ENCODE results near the gene SLC4A5. TPM values are rescaled to one million over a fixed set of nuclear protein-coding genes. Genes with fewer than 3 reads are reported as not detected.

SLC4A5 gene
- total RNA-seq, 2 donors from 2014 or later: 6.2 to 65.9 TPM

DNA sequence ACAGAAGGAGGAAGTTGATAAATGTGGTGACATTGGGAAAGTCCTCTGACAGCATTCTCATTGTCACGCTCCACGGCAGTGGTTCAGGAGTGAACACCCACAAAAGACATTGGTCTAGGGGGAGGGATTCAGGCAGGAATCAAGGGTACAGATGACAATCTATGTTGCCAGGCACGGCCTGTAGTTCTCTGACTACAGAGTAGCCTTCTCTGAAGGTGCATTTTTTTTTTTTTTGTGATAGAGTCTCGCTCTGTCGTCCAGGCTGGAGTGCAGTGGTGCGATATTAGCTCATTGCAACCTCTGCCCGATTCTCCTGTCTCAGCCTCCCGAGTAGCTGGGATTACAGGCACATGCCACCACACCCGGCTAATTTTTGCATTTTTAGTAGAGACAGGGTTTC, 157.2 kb downstream of the SLC4A5 start:
- no peak for DNase-seq (ENCODE audit: low spot score)
- H3K4me3 ChIP-seq: no peak overlapping the region
- TF ChIP-seq, protein P1, sequence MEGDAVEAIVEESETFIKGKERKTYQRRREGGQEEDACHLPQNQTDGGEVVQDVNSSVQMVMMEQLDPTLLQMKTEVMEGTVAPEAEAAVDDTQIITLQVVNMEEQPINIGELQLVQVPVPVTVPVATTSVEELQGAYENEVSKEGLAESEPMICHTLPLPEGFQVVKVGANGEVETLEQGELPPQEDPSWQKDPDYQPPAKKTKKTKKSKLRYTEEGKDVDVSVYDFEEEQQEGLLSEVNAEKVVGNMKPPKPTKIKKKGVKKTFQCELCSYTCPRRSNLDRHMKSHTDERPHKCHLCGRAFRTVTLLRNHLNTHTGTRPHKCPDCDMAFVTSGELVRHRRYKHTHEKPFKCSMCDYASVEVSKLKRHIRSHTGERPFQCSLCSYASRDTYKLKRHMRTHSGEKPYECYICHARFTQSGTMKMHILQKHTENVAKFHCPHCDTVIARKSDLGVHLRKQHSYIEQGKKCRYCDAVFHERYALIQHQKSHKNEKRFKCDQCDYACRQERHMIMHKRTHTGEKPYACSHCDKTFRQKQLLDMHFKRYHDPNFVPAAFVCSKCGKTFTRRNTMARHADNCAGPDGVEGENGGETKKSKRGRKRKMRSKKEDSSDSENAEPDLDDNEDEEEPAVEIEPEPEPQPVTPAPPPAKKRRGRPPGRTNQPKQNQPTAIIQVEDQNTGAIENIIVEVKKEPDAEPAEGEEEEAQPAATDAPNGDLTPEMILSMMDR (IDR thresholded peaks at IDR 0.05): no peak
- TF ChIP-seq POLR2A (IDR thresholded peaks at IDR 0.05) (no peak), POLR2AphosphoS5 (IDR thresholded peaks at IDR 0.05) (no peak)
- H3K9me3 ChIP-seq: no peaks in the 10 kb centered on the region
- intact Hi-C loops (cut with DNase I): no loop called here
- no peaks in the 10 kb centered on the region for H3K27me3 ChIP-seq (replicated peaks; ENCODE audit: insufficient read depth)
- no peak overlapping the region for H3K27ac ChIP-seq
- no peaks in the 10 kb centered on the region for H3K36me3 ChIP-seq
- H3K4me1 ChIP-seq (replicated peaks): no peaks in the 10 kb centered on the region
- 94% methylated on average over 9 of the region's 9 CpGs for WGBS

DNA sequence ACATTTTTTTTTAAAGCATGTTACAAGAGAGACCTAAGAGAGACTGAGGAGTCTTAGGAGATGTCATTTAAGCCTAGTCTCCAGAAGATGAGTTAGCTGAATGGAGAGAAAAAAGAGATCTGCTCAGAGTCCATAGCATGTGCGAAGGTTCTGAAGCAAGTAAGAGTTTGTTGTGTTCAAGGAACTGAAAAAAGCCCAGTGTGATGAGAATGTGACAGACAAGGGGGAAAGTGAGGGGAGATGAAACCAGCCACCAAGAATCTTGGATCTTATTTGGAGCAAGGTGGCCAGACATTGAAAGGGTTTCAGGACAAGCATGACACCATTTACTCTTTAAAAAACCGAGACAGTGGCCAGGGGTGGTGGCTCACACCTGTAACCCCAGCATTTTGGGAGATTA, 159.3 kb downstream of the SLC4A5 start:
- TF ChIP-seq, protein P1 (IDR thresholded peaks at IDR 0.05): no peak
- TF ChIP-seq POLR2A (IDR thresholded peaks at IDR 0.05) (no peak), POLR2AphosphoS5 (IDR thresholded peaks at IDR 0.05) (no peak)
- intact Hi-C loops (cut with DNase I): no loop called here
- Histone ChIP-seq H3K9me3 (no peaks in the 10 kb centered on the region), H3K27me3 (replicated peaks; ENCODE audit: insufficient read depth) (no peaks in the 10 kb centered on the region), H3K4me3 (no peak overlapping the region), H3K27ac (no peak overlapping the region), H3K4me1 (replicated peaks) (no peaks in the 10 kb centered on the region), H3K36me3 (no peaks in the 10 kb centered on the region)
- DNase-seq (ENCODE audit: low spot score): no peak
- 89% methylated on average over 2 of the region's 2 CpGs for WGBS

DNA sequence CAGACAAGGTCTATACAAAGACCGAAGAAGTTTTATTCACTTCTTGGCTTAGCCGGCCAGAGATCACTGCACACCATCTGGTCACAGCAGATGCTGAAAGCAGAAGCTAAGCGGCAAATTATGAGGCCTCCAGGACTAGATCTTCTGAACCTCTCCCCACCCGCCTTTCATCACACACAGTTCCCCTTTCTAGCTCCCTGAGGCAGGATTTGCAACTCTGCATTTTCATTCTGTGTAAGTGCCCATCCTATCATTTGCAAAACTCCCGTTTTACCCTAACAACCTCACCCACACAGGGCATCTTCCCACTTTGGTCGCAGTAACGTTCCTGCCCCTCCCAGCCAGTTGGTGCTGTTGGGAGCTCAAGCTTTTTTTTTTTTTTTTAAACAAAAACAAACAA, 161.5 kb downstream of the SLC4A5 start:
- H3K4me3 ChIP-seq: no peak overlapping the region
- DNase-seq (ENCODE audit: low spot score): no peak
- no peaks in the 10 kb centered on the region for H3K4me1 ChIP-seq (replicated peaks)
- H3K27ac ChIP-seq: no peak overlapping the region
- 46% methylated on average over 7 of the region's 7 CpGs for WGBS
- TF ChIP-seq POLR2A (IDR thresholded peaks at IDR 0.05) (no peak), POLR2AphosphoS5 (IDR thresholded peaks at IDR 0.05) (no peak)
- TF ChIP-seq, protein P1 (IDR thresholded peaks at IDR 0.05): no peak
- no peaks in the 10 kb centered on the region for H3K36me3 ChIP-seq
- H3K27me3 ChIP-seq (replicated peaks; ENCODE audit: insufficient read depth): no peaks in the 10 kb centered on the region
- H3K9me3 ChIP-seq: no peaks in the 10 kb centered on the region
- intact Hi-C loops (cut with DNase I): no loop called here

DNA sequence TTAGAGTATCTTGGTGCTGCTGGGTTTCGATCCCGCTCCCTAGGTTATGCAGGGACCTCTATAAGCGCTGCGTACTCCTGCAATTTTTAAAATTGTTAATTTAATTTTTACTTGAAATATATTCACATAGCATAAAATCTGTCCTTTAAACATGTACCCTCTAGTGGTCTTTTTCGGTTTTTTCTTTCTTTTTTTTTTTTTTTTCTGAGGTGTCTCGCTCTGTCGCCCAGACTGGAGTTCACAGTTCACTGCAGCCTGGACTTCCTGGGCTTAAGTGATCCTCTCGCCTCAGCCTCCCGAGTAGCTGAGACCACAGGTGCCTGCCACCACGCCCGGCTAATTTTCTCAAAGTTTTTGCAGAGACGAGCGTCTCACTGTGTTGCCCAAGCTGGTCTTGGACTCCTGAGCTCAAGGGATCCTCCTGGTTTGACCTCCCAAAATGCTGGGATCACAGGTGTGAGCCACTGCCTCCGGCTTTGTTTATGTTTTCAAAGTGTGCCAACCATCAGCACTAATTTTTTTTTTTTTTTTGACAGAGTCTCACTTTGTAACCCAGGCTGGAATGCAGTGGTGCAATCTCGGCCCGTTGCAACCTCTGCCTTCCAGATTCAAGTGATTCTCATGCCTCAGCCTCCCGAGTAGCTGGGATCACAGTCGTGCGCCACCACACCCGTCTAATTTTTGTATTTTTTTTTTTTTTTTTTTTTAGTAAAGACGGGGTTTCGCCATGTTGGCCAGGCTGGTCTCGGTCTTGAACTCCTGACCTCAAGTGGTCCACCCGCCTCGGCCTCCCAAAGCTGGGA, 164.0 kb downstream of the SLC4A5 start:
- no peak for DNase-seq (ENCODE audit: low spot score)
- peak overlapping the region; percentile 71 to 98 for H3K4me3 ChIP-seq
- whole genome bisulfite sequencing: 51% methylated on average over 25 of the region's 25 CpGs

More for the DNA sequence above, 164.0 kb downstream of the SLC4A5 start:
- no peaks in the 10 kb centered on the region for H3K4me1 ChIP-seq (replicated peaks)
- TF ChIP-seq, protein P1 (IDR thresholded peaks at IDR 0.05): peak in 2 of 4 experiments; percentile 19 to 21
- no peak for TF ChIP-seq POLR2AphosphoS5 (IDR thresholded peaks at IDR 0.05)
- no peaks in the 10 kb centered on the region for H3K27me3 ChIP-seq (replicated peaks; ENCODE audit: insufficient read depth)
- no peaks in the 10 kb centered on the region for H3K36me3 ChIP-seq
- intact Hi-C loops (cut with DNase I): no loop called here
- H3K9me3 ChIP-seq: no peaks in the 10 kb centered on the region
- peak overlapping the region; percentile 90 to 97 for H3K27ac ChIP-seq

Data from prostate gland (tissue), 2 donors.